HEK293 (cell line): Measurements from ENCODE around the gene FGF3.

Experiments used
- CTCF ChIA-PET: fragments of 350-600 bp; formaldehyde crosslinking; extraction: SDS; loops from one replicate; lab custom pipeline; 2021; ENCODE audit warnings: antibody characterized with exemption; lab: Yijun Ruan, JAX
- POLR2A ChIA-PET: fragments of 300-600 bp; formaldehyde crosslinking; extraction: SDS; loops from one replicate; lab custom pipeline; 2020; ENCODE audit warnings: antibody characterized with exemption, inconsistent platforms; lab: Yijun Ruan, JAX
- H3K27ac ChIP-seq: fragments of 200-500 bp; sonication (Bioruptor generic); 2 replicates; pipeline ENCODE4 v1.5.1; 2014; ENCODE audit warnings: low read depth, low read length, control low read depth, inconsistent platforms; ENCODE audit errors: extremely low read depth
- H3K36me3 ChIP-seq, 2 experiments: fragments of 200-500 bp in 1 of 2; sonication (Bioruptor generic) in 1 of 2; 1 replicate in 1 of 2; 2 replicates in 1 of 2; pipeline ENCODE4 v1.5.1; 2014 to 2017; ENCODE audit warnings: inconsistent platforms in 2 of 2, low read length in 2 of 2; ENCODE audit not compliant: control insufficient read depth in 2 of 2, insufficient read depth in 1 of 2
- H3K4me1 ChIP-seq: fragments of 200-500 bp; sonication (Bioruptor generic); 2 replicates; pipeline ENCODE4 v1.5.1; 2014; ENCODE audit warnings: mild to moderate bottlenecking, low read length, inconsistent platforms; ENCODE audit not compliant: control insufficient read depth, insufficient read depth
- H3K4me3 ChIP-seq: 2 replicates; pipeline ENCODE4 v1.5.1; 2011; ENCODE audit warnings: low read depth, mild to moderate bottlenecking, control low read depth, low read length, moderate library complexity
- H3K9me3 ChIP-seq: fragments of 200-500 bp; sonication (Bioruptor generic); 2 replicates; pipeline ENCODE4 v1.5.1; 2014; ENCODE audit warnings: low read depth, low read length, inconsistent platforms; ENCODE audit not compliant: control insufficient read depth, insufficient read depth
- BCL11B ChIP-seq: fragments of 450-650 bp; formaldehyde crosslinking; IDR thresholded peaks from 2 replicates; pipeline ENCODE4 v1.5.1; 2016; ENCODE audit warnings: low read depth, missing biosample characterization, missing genetic modification characterization
- EGR2 ChIP-seq: fragments of 450-650 bp; formaldehyde crosslinking; IDR thresholded peaks from 2 replicates; pipeline ENCODE4 v1.5.1; 2016; ENCODE audit warnings: low read depth, missing biosample characterization, missing genetic modification characterization
- KLF16 ChIP-seq: fragments of 450-650 bp; formaldehyde crosslinking; IDR thresholded peaks from 2 replicates; pipeline ENCODE4 v1.5.1; 2017; ENCODE audit warnings: missing biosample characterization, missing genetic modification characterization
- RBAK ChIP-seq: fragments of 450-650 bp; formaldehyde crosslinking; IDR thresholded peaks from 2 replicates; pipeline ENCODE4 v1.5.1; 2016; ENCODE audit warnings: missing biosample characterization, missing genetic modification characterization
- SALL2 ChIP-seq: fragments of 450-650 bp; formaldehyde crosslinking; IDR thresholded peaks from 2 replicates; pipeline ENCODE4 v1.5.0; 2017; ENCODE audit warnings: missing biosample characterization, mild to moderate bottlenecking, missing genetic modification characterization, borderline replicate concordance
- SCRT2 ChIP-seq: fragments of 450-650 bp; formaldehyde crosslinking; IDR thresholded peaks from 2 replicates; pipeline ENCODE4 v1.5.1; 2016; ENCODE audit warnings: missing biosample characterization, missing genetic modification characterization
- SETDB1 ChIP-seq: IDR thresholded peaks from one replicate; pipeline ENCODE4 v1.6.1; 2017; ENCODE audit warnings: mild to moderate bottlenecking, low read length, moderate library complexity, mixed read lengths; ENCODE audit not compliant: insufficient read length
- SP3 ChIP-seq: fragments of 450-650 bp; formaldehyde crosslinking; IDR thresholded peaks from 2 replicates; pipeline ENCODE4 v1.5.1; 2016; ENCODE audit warnings: missing biosample characterization, missing genetic modification characterization
- TCF7L2 ChIP-seq: IDR thresholded peaks from 2 replicates; pipeline ENCODE4 v1.6.1; 2011; ENCODE audit warnings: low read depth, mild to moderate bottlenecking, inconsistent platforms, low read length, moderate library complexity, borderline replicate concordance
- ZFP37 ChIP-seq: fragments of 450-650 bp; formaldehyde crosslinking; IDR thresholded peaks from 2 replicates; pipeline ENCODE4 v1.5.1; 2016; ENCODE audit warnings: missing biosample characterization, missing genetic modification characterization
- ZFP41 ChIP-seq: fragments of 450-650 bp; formaldehyde crosslinking; IDR thresholded peaks from 2 replicates; pipeline ENCODE4 v1.5.1; 2016; ENCODE audit warnings: missing biosample characterization, missing genetic modification characterization, borderline replicate concordance
- ZFP69B ChIP-seq: fragments of 450-650 bp; formaldehyde crosslinking; IDR thresholded peaks from 2 replicates; pipeline ENCODE4 v1.5.1; 2016; ENCODE audit warnings: missing biosample characterization, missing genetic modification characterization
- ZNF169 ChIP-seq: fragments of 450-650 bp; formaldehyde crosslinking; IDR thresholded peaks from 2 replicates; pipeline ENCODE4 v1.5.1; 2016; ENCODE audit warnings: missing biosample characterization, missing genetic modification characterization
- ZNF175 ChIP-seq: fragments of 450-650 bp; formaldehyde crosslinking; IDR thresholded peaks from 2 replicates; pipeline ENCODE4 v1.5.1; 2016; ENCODE audit warnings: missing biosample characterization, missing genetic modification characterization
- ZNF184 ChIP-seq: fragments of 450-650 bp; IDR thresholded peaks from 2 replicates; pipeline ENCODE4 v1.5.1; 2018; ENCODE audit warnings: missing biosample characterization, mild to moderate bottlenecking, missing genetic modification characterization
- ZNF311 ChIP-seq: fragments of 450-650 bp; formaldehyde crosslinking; IDR thresholded peaks from 2 replicates; pipeline ENCODE4 v1.5.1; 2017; ENCODE audit warnings: missing biosample characterization, missing genetic modification characterization, borderline replicate concordance
- ZNF324 ChIP-seq: fragments of 450-650 bp; formaldehyde crosslinking; IDR thresholded peaks from 2 replicates; pipeline ENCODE4 v1.5.1; 2016; ENCODE audit warnings: missing biosample characterization, missing genetic modification characterization
- ZNF341 ChIP-seq: fragments of 450-650 bp; formaldehyde crosslinking; IDR thresholded peaks from 2 replicates; pipeline ENCODE4; 2016; ENCODE audit warnings: low read depth, missing biosample characterization, missing genetic modification characterization
- ZNF404 ChIP-seq: fragments of 450-650 bp; formaldehyde crosslinking; IDR thresholded peaks from 2 replicates; pipeline ENCODE4 v1.5.1; 2017; ENCODE audit warnings: missing biosample characterization, missing genetic modification characterization
- ZNF48 ChIP-seq: fragments of 450-650 bp; formaldehyde crosslinking; IDR thresholded peaks from 2 replicates; pipeline ENCODE4 v1.5.1; 2016; ENCODE audit warnings: missing biosample characterization, missing genetic modification characterization
- ZNF501 ChIP-seq: fragments of 450-650 bp; formaldehyde crosslinking; IDR thresholded peaks from 2 replicates; pipeline ENCODE4 v1.5.1; 2016; ENCODE audit warnings: missing biosample characterization, missing genetic modification characterization
- ZNF510 ChIP-seq: fragments of 450-650 bp; formaldehyde crosslinking; IDR thresholded peaks from 2 replicates; pipeline ENCODE4 v1.5.1; 2018; ENCODE audit warnings: mild to moderate bottlenecking, missing genetic modification characterization, missing biosample characterization; ENCODE audit not compliant: insufficient replicate concordance
- ZNF530 ChIP-seq: fragments of 450-650 bp; formaldehyde crosslinking; IDR thresholded peaks from 2 replicates; pipeline ENCODE4 v1.5.1; 2016; ENCODE audit warnings: low read depth, missing biosample characterization, missing genetic modification characterization
- ZNF585B ChIP-seq: fragments of 450-650 bp; formaldehyde crosslinking; IDR thresholded peaks from 2 replicates; pipeline ENCODE4 v1.5.1; 2016; ENCODE audit warnings: missing biosample characterization, missing genetic modification characterization
- ZNF600 ChIP-seq: fragments of 450-650 bp; formaldehyde crosslinking; IDR thresholded peaks from 2 replicates; pipeline ENCODE4 v1.5.1; 2016; ENCODE audit warnings: missing biosample characterization, missing genetic modification characterization
- ZNF621 ChIP-seq: fragments of 450-650 bp; formaldehyde crosslinking; IDR thresholded peaks from 2 replicates; pipeline ENCODE4 v1.5.1; 2017; ENCODE audit warnings: missing biosample characterization, missing genetic modification characterization
- ZSCAN16 ChIP-seq: fragments of 450-650 bp; formaldehyde crosslinking; IDR thresholded peaks from 2 replicates; pipeline ENCODE4 v1.5.1; 2016; ENCODE audit warnings: missing biosample characterization, missing genetic modification characterization
- TF ChIP-seq, protein P1 (sequence below): fragments of 450-650 bp; formaldehyde crosslinking; IDR thresholded peaks from 2 replicates; pipeline ENCODE4 v1.5.1; 2016; ENCODE audit warnings: missing biosample characterization, missing genetic modification characterization

FGF3 gene

DNA sequence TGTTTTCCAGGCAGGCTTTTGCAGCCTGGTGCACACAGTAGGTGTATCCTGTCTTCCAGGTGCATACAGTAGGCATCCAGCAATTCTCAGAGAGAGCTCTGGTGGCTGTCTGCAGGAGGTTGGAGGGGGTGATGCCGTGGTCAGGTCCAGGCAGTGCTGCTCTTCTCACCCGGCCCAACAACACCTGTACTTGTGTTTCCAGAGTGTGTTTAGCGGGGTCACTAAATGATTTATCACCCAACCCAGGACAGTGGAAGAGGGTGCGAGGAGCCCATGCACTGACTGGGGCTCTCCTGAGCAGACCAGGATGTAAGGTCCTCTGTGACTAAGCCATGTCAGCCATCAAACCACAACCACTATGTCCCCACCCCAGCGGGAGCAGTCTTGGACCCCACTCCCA lies 18.6 kb upstream of the FGF3 start (continued):
- TF ChIP-seq ZNF510 (tag by site-specific recombination) (no peak), ZNF48 (no peak), ZNF585B (tag by site-specific recombination) (no peak)

DNA sequence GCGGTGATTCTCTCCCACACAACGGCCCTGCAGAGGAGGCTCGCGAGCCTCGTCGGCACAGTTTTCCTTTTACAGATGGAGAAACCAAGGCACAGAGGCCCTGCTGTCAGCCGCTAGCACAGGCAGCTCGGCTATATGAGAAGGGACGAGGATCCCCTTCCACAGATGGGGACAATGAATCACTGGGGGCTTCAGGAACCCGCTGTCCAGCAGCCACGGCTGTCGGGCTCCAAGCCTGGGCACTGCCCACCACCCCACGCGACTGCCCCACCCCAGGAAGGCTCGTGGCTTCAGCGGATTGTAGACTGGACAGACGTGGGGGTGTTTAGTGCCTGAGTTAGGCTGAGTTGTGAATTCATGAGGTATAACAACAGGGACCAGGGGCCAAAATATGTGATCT lies 17.2 kb upstream of the FGF3 start:
- Histone ChIP-seq H3K4me3 (no peak overlapping the region), H3K4me1 (no peaks in the 10 kb centered on the region), H3K9me3 (no peaks in the 10 kb centered on the region), H3K36me3 (no peaks in the 10 kb centered on the region), H3K27ac (no peak overlapping the region)
- ChIA-PET POLR2A (no interaction called here), CTCF (no interaction called here)
- TF ChIP-seq BCL11B (tag by site-specific recombination) (no peak), ZNF600 (tag by site-specific recombination) (no peak), ZNF184 (tag by site-specific recombination) (no peak), ZSCAN16 (tag by site-specific recombination) (no peak), ZNF175 (no peak), SALL2 (tag by site-specific recombination) (no peak), ZFP69B (tag by site-specific recombination) (no peak), ZNF501 (tag by site-specific recombination) (no peak)

DNA sequence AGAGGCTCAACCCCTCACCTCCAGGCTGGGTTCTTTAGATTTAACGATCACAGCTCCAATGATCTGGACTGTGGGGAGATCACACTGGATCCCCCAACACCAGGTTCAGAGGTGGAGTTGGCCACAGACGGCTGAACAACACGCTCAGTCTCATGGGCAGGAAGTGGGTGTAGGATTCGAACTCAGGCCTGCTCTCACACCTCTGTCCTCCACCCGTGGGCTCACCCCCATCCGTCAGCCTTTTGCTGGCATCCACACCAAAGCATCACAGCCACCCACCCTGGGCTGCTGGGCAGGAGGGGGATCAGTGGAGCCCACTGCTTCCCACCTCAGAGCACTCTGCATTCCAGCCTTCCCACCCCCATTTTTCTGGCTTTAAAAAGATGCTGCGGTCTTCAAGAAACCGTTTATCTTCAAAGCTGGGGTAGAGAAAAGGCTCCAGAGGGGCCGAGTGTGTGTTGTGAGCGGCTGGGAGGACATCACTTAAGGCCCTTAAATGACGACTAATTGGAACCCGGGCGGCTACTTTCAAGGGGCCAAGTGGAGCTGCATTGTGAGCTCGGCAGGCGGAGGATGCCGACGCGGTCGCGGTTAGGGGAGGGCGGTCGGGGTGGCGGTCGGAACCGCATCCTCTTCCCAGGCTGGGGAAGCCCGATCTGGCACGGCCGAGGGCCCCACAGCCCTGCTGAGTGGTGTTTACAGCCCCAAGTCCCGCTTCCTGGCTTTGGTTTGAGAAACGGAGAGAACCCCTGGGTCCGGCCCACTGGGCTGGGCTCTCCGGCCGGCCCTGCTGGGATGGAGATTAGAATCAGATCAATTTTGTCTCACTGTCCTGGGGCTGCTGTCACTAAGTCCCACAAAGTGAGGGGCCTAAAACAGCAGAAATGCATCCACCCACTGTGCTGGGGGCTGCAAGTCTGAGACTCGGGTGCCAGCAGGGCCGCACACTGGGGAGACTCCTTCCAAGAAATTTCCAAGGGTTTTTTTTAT lies 15.9 kb upstream of the FGF3 start:
- TF ChIP-seq EGR2 (tag by site-specific recombination) (no peak), TCF7L2 (no peak), KLF16 (tag by site-specific recombination) (no peak), SP3 (no peak), ZNF621 (tag by site-specific recombination) (no peak), SCRT2 (tag by site-specific recombination) (no peak), ZFP41 (tag by site-specific recombination) (no peak), ZNF404 (tag by site-specific recombination) (no peak), SETDB1 (no peak), ZNF530 (tag by site-specific recombination) (no peak), ZNF324 (no peak), ZFP37 (tag by site-specific recombination) (no peak), ZNF341 (tag by site-specific recombination) (no peak), ZNF311 (tag by site-specific recombination) (no peak), RBAK (tag by site-specific recombination) (no peak), ZNF169 (no peak)
- TF ChIP-seq, protein P1, sequence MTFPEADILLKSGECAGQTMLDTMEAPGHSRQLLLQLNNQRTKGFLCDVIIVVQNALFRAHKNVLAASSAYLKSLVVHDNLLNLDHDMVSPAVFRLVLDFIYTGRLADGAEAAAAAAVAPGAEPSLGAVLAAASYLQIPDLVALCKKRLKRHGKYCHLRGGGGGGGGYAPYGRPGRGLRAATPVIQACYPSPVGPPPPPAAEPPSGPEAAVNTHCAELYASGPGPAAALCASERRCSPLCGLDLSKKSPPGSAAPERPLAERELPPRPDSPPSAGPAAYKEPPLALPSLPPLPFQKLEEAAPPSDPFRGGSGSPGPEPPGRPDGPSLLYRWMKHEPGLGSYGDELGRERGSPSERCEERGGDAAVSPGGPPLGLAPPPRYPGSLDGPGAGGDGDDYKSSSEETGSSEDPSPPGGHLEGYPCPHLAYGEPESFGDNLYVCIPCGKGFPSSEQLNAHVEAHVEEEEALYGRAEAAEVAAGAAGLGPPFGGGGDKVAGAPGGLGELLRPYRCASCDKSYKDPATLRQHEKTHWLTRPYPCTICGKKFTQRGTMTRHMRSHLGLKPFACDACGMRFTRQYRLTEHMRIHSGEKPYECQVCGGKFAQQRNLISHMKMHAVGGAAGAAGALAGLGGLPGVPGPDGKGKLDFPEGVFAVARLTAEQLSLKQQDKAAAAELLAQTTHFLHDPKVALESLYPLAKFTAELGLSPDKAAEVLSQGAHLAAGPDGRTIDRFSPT = no peak
- TF ChIP-seq, all 188 proteins: peak for 0
- Histone ChIP-seq H3K4me3 (no peak overlapping the region), H3K4me1 (no peaks in the 10 kb centered on the region), H3K27ac (no peak overlapping the region), H3K9me3 (no peaks in the 10 kb centered on the region), H3K36me3 (no peaks in the 10 kb centered on the region)
- CTCF ChIA-PET = interaction anchor here (0.6 kb wide), 1 partner anchor 356 kb away, joined by 5 read pairs; no protein-coding TSS in a partner anchor
- POLR2A ChIA-PET = interaction anchor here (0.7 kb wide), 1 partner anchor 8 kb away, joined by 3 read pairs; no protein-coding TSS in a partner anchor
